Pancreas (tissue), 10 donors: Measurements from ENCODE around the gene AMBP. TPM values are rescaled to one million over a fixed set of nuclear protein-coding genes. Genes with fewer than 3 reads are reported as not detected.

ENCODE experiments used
- ATAC-seq, 4 donors: fragments of 200-7000 bp; cut with Tn5 transposase; one replicate each; pipeline versions ENCODE4 v1.8.0 to v1.9.1; 2020; ENCODE audit warnings: mild to moderate bottlenecking in 4 of 4, moderate library complexity in 4 of 4
- DNase-seq, 6 donors: peaks; one replicate each; pipeline ENCODE4 v3.0.0-alpha.2; 2020
- FAIRE-seq: peaks from 2 replicates; lab custom pipeline; 2012; peaks lifted over from hg19 to GRCh38; lab: Jason Lieb, UNC
- H3K27ac ChIP-seq, 4 donors: fragments of 200-600 bp; sonication (generic); 1 replicate in 3 of 4; 2 replicates in 1 of 4; pipeline versions ENCODE4 v1.5.0 to v1.8.0; 2020
- H3K27me3 ChIP-seq, 4 donors: fragments of 200-600 bp; one replicate each; pipeline ENCODE4 v1.8.0; 2021
- H3K36me3 ChIP-seq, 3 donors: fragments of 200-600 bp; sonication (generic) in 1 of 3; one replicate each; pipeline versions ENCODE4 v1.5.0 to v1.8.0; 2020 to 2021
- H3K4me1 ChIP-seq, 3 donors: fragments of 200-600 bp; one replicate each; pipeline ENCODE4 v1.8.0; 2021
- H3K4me3 ChIP-seq, 4 donors: fragments of 200-600 bp; sonication (generic) in 2 of 4; one replicate each; pipeline versions ENCODE4 v1.5.0 to v1.8.0; 2020 to 2021
- H3K9me3 ChIP-seq, 4 donors: fragments of 200-600 bp; one replicate each; pipeline ENCODE4 v1.8.0; 2021
- WGBS, 2 donors: extraction: QIAGEN DNeasy Blood & Tissue Kit; methylation state at CpG; one replicate each; pipeline ENCODE4 v1.1.7; 2013; 5-methylcytosine and 5-hydroxymethylcytosine counted together
- intact Hi-C, 3 donors: fragments of 100-400 bp; cut with DNase I; formaldehyde crosslinking; loops; one replicate each; pipeline versions ENCODE4 v1.11.1 to v1.14.2; 2022
- polyA plus RNA-seq, 2 donors: library from polyadenylated mRNA; stranded (reverse); fragments of 200-250 nt; gene quantifications; one replicate each; pipeline ENCODE4 v1.2.3, GENCODE V29; 2013
- total RNA-seq, 6 donors: library from RNA; stranded (reverse); fragmentation: NEBNext Ultra II Directional in 4 of 6; extraction: Animal tissue kit (Norgen Biotek cat#: 25700) in 4 of 6; gene quantifications; one replicate each; pipeline versions ENCODE4 v1.2.1 to v1.2.4, GENCODE V29; 2021 to 2023
- TF ChIP-seq, protein P1 (sequence below), 4 donors: fragments of 200-600 bp; sonication (generic) in 3 of 4; IDR thresholded peaks; one replicate each; pipeline versions ENCODE4 v1.5.0 to v1.8.0; 2021; ENCODE audit warnings: antibody characterized with exemption in 4 of 4
- donor health status: healthy with polysubstance abuse.
- donor health status: DM: no; HTN: no; CAD: no; lungs with moderate emphysema.
- donor health status: DM: no; HTN: no; CAD: no.
- donor health status: control.
- donor health status: control.
- donor health status: Bipolar disorder and iron deficiency.
- donor health status: DM: yes; HTN: yes; CAD: no.
- donor health status: DM: no; HTN: no; CAD: no.
- donor health status: DM: no; HTN: no; CAD: no.
- donor health status: DM: yes; HTN: yes; CAD: no.

The AMBP gene
- total and polyA plus RNA-seq, 8 donors = 62.7 to 370 (median 102) TPM

DNA sequence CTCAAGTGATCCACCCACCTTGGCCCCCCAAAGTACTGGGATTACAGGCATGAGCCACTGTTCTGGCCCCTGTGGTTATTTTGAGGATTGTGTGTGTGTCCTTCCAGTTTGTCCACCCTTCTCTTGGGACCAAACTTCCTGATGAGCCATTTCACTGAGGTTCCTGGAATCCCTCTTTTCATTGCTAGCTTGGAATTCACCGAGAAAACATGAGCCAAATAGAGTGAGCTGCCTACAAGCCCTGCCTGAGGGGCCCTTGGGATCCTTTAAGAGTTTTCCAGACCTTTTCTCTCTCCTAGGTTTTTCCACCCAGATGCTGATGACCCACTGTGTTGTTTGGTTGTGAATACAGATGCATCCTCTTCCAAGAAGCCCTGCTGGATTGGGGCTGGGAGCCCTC lies 34.2 kb upstream of the AMBP start:
- Histone ChIP-seq H3K4me3 (no peak overlapping the region), H3K27me3 (no peaks in the 10 kb centered on the region), H3K4me1 (no peaks in the 10 kb centered on the region), H3K9me3 (no peaks in the 10 kb centered on the region), H3K27ac (no peak overlapping the region), H3K36me3 (no peaks in the 10 kb centered on the region)
- no peak for DNase-seq
- intact Hi-C loops = no loop called here
- 87 to 88% methylated on average over 1 of the region's 1 CpG for WGBS, 2 donors
- TF ChIP-seq, protein P1, sequence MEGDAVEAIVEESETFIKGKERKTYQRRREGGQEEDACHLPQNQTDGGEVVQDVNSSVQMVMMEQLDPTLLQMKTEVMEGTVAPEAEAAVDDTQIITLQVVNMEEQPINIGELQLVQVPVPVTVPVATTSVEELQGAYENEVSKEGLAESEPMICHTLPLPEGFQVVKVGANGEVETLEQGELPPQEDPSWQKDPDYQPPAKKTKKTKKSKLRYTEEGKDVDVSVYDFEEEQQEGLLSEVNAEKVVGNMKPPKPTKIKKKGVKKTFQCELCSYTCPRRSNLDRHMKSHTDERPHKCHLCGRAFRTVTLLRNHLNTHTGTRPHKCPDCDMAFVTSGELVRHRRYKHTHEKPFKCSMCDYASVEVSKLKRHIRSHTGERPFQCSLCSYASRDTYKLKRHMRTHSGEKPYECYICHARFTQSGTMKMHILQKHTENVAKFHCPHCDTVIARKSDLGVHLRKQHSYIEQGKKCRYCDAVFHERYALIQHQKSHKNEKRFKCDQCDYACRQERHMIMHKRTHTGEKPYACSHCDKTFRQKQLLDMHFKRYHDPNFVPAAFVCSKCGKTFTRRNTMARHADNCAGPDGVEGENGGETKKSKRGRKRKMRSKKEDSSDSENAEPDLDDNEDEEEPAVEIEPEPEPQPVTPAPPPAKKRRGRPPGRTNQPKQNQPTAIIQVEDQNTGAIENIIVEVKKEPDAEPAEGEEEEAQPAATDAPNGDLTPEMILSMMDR (IDR thresholded peaks at IDR 0.05) = no peak
- ATAC-seq = no peak
- no peak for FAIRE-seq

DNA sequence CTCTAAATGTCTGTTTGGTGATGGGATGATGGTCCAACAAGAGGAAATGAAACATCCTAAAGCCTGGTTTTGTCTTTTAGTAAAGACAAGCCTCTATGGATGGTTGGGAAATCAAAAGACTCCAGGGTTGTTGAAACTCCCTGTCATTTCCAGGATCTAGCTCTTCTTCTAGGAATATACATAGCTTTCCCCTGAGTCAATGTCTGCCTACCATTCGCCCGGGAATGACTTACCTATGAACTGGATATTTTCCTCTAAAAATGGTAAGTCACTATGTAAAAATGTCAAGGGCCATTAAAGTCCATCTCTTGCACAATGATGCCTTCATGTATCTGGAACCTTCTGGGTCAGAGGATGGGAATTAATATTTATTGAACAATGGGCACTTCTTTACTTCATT lies 32.1 kb upstream of the AMBP start:
- intact Hi-C loops = no loop called here

DNA sequence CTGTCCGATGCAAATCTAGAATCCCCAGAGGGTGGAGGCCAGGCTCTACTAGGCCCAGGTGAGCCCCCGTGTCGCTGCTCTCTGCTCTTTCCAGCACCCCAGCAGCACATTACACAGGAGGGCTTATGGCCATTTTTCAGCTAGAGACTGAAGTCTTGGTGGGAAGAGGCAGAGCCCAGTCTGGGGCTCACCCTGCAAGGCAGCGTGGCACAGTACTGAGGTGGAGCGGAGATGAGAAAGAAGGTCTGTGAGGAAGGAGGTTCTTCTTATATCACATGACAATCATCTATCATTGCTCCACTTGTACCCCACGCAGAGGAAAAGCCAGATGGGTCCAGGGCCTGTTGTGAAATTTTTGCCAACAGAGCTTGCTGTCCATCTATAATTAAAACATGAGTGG lies 31.0 kb upstream of the AMBP start:
- Histone ChIP-seq H3K27me3 (no peaks in the 10 kb centered on the region), H3K36me3 (no peaks in the 10 kb centered on the region), H3K4me3 (no peak overlapping the region), H3K4me1 (peaks cover 0 to 3% (median 0%) of the 10 kb centered on the region in 3 donors), H3K27ac (no peak overlapping the region), H3K9me3 (no peaks in the 10 kb centered on the region)
- FAIRE-seq (no peak), DNase-seq (no peak), ATAC-seq (no peak)
- TF ChIP-seq, protein P1 (IDR thresholded peaks at IDR 0.05) = no peak
- intact Hi-C loops = loop anchor here in 2 of 3 donors (5.0 kb wide), 1 partner anchor 178 kb away; no protein-coding TSS in a partner anchor
- WGBS, 2 donors = 84 to 86% methylated on average over 6 of the region's 6 CpGs

More for the DNA sequence above, 32.1 kb upstream of the AMBP start:
- DNase-seq = no peak
- TF ChIP-seq, protein P1 (IDR thresholded peaks at IDR 0.05) = no peak
- FAIRE-seq = no peak
- ATAC-seq = no peak
- WGBS, 2 donors = 87 to 95% methylated on average over 2 of the region's 2 CpGs
- Histone ChIP-seq H3K27me3 (no peaks in the 10 kb centered on the region), H3K4me1 (no peaks in the 10 kb centered on the region), H3K4me3 (no peak overlapping the region), H3K36me3 (no peaks in the 10 kb centered on the region), H3K9me3 (no peaks in the 10 kb centered on the region), H3K27ac (no peak overlapping the region)

DNA sequence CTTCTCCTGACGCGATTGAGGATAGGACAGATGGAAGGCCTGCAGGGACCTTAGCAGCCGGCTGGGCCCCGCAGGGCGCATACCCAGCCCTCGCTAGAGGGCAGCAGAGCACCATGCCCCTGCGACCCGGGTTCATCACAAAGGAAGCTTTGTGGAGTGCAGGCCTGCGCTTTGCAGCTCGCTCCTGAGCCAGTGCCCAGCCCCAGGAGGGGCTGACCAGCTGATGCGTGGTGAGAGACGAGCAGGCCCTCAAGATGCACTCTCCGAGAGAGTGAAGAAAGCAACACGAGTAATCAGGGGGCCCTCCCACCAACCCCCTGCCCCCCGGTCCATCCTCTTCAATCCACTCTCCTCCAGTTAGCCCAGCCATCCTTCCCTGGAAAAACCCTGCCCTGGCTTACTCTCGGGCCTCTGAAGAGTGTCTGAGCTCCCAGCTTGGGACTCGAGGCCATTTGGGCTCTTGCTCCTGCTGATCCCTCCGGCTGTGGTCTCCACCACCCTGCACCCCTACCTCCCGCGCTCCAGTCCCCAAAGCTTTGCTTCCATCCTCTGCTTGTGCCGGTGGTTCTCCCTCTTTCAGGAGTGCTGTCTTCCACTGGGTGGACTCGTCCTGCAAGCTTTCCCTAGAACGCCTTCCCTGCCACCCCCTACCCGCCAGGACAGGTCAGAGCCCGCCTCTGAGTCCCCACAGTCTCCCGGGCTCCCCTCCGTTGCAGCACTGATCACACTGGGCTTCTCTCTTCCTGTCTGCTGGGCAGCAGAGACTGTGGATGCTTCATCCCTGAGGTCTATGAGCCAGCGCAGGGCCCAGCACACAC lies 30.1 kb upstream of the AMBP start:
- WGBS, 2 donors = 35 to 39% methylated on average over 27 to 28 of the region's 28 CpGs
- Histone ChIP-seq H3K36me3 (no peaks in the 10 kb centered on the region), H3K27me3 (no peaks in the 10 kb centered on the region), H3K27ac (no peak overlapping the region), H3K4me1 (peaks cover 0 to 3% (median 0%) of the 10 kb centered on the region in 3 donors), H3K4me3 (no peak overlapping the region), H3K9me3 (no peaks in the 10 kb centered on the region)
- DNase-seq = peak; percentile 69 to 94 (median 88)
- intact Hi-C loops = loop anchor here in 2 of 3 donors (5.0 kb wide), 1 partner anchor 179 kb away; no protein-coding TSS in a partner anchor
- peak; percentile 99 to 100 (median 100) for ATAC-seq
- no peak for FAIRE-seq
- TF ChIP-seq, protein P1 (IDR thresholded peaks at IDR 0.05) = peak; percentile 92 to 99 (median 94)
